ENCODE data around the gene TNNC1. TPM values are rescaled to one million over a fixed set of nuclear protein-coding genes. Genes with fewer than 3 reads are reported as not detected.

Gene TNNC1
- total and polyA plus RNA-seq, 2 of the 13 experiments (the other 11 are each of a cell fraction or from before 2014, with no cell fraction given): 11.8 to 36.4 TPM

DNA sequence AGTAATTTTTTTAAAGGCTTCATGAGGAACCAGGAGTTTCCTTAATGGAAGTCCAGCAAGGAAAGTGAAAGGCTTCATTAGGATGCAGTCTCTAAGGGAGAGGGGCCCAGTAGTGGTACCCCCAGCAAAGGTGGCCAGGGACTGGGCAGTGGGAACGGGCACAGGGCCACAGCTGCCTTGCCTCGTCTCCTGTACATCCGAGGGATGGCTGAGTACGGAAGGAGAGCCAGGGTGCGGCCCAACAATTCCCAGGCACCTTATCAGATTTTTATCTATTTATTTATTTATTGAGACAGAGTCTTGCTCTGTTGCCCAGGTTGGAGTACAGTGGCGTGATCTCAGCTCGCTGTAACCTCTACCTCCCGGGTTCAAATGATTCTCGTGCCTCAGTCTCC is 23.4 kb downstream of the TNNC1 start:
- Histone ChIP-seq H3K4me3 (replicated peaks in 1 of 3; ENCODE audit: insufficient read depth in 1 of 3, low read depth in 2 of 3, low read length in 3 of 3) (peak overlapping the region in 1 of 3 experiments; percentile 34; a peak in 2 of 6 replicates), H3K27me3 (ENCODE audit: control insufficient read depth in 1 of 2, insufficient read depth in 2 of 2, low read length in 2 of 2) (no peaks in the 10 kb centered on the region), H3K9ac (ENCODE audit: insufficient read depth, low read depth, low read length) (peak overlapping the region; percentile 61), H4K20me1 (ENCODE audit: insufficient read depth, low read length) (no peaks in the 10 kb centered on the region), H3K4me1 (ENCODE audit: insufficient read depth, low read length) (peaks cover 66% of the 10 kb centered on the region), H3K79me2 (ENCODE audit: insufficient read depth, low read length) (no peaks in the 10 kb centered on the region), H3K4me2 (ENCODE audit: low read depth, low read length) (peak overlapping the region; percentile 68), H3K36me3 (replicated peaks in 1 of 2; ENCODE audit: control insufficient read depth in 1 of 2, insufficient read depth in 2 of 2, low read length in 2 of 2) (no peaks in the 10 kb centered on the region), H3K27ac (ENCODE audit: extremely low read length, insufficient read depth, low read length) (peak overlapping the region; percentile 83), H3K9me3 (ENCODE audit: low read length) (no peaks in the 10 kb centered on the region), H2AFZ (ENCODE audit: low read length) (no peak overlapping the region)
- WGBS (ENCODE audit: low lambda C conversion rate): 70% methylated on average over 9 of the region's 9 CpGs
- ChIA-PET CTCF (ENCODE audit: low intra/inter-chr PET ratio, low total read pairs) (interaction anchor here (4.0 kb wide), 1 partner anchor 16 kb away, joined by 83 read pairs; the partner anchor contains the start of gene SEMA3G), POLR2A (interaction anchor here (0.9 to 1.2 kb wide), 2 partner anchors 15 to 106 kb away, joined by 3 read pairs; partner anchors contain the start of genes SEMA3G and UQCC5)
- TF ChIP-seq ZNF510 (CRISPR knock-in tag; IDR thresholded peaks at IDR 0.05; ENCODE audit: low read depth): no peak
- no peak for TF ChIP-seq ZBTB20 (CRISPR knock-in tag; IDR thresholded peaks at IDR 0.05; ENCODE audit: borderline replicate concordance, low read depth)
- TF ChIP-seq PAWR (CRISPR knock-in tag; IDR thresholded peaks at IDR 0.05; ENCODE audit: borderline replicate concordance): no peak
- TF ChIP-seq ZNF746 (CRISPR knock-in tag; IDR thresholded peaks at IDR 0.05): 0 out of 2 replicates have a peak, but pooled peaks have one; percentile 7
- TF ChIP-seq ZNF75D (CRISPR knock-in tag; IDR thresholded peaks at IDR 0.05; ENCODE audit: borderline replicate concordance): no peak
- 0 out of 2 replicates have a peak, but pooled peaks have one; percentile 41 for TF ChIP-seq ZNF569 (CRISPR knock-in tag; IDR thresholded peaks at IDR 0.05; ENCODE audit: borderline replicate concordance)
- TSS peak; percentile 93 for BruUV-seq (replicated peaks)
- DNase-seq (ENCODE audit: low spot score): no peak
- intact Hi-C loops (cut with micrococcal nuclease; ENCODE audit: unreplicated experiment) (no loop called here), in situ Hi-C loops (cut with HindIII; ENCODE audit: extremely low pct_ligation_motif_present, low pct_unique_long_range_greater_than_20kb) (no loop called here)
- no peak for FAIRE-seq
- ATAC-seq: peak; percentile 1; the same call in 1 of the 3 replicates

DNA sequence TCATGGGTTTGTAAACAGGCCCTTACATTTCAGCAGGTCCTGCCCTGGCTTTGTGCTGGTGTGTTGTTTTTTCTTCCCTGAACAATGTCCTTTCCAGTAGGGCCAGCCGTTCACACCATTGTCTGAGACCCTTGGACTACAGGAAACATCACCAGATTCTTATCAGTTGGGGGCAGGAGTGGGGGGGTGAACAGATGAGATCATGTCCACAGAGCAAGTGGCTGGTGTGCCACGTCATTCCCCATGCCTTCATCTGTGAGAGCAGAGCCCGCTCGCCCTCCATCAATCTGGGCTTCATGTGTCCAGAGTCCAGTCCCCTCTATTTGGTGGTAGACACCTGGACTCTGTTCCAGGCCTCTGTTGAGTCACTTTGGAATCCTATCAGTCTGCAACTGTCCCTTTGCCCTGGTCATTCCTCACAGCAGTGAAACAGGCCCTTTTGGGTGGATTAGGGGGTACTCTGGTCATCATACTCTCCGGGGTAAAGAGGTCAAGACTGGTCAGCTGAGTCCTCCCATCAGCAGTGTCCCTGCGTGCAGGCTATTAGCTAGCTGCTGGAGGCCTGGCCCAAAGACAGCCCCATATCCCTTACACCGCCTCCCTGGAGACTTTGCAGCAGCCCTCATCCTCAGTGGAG is 23.9 kb downstream of the TNNC1 start:
- POLR2A ChIA-PET: interaction anchor here (0.9 to 2.2 kb wide), 3 partner anchors 15 to 106 kb away, joined by 3 to 14 read pairs (median 3); partner anchors contain the start of genes SEMA3G and UQCC5
- H3K9ac ChIP-seq (ENCODE audit: insufficient read depth, low read depth, low read length): peak overlapping the region; percentile 61
- no TSS peak for BruUV-seq (replicated peaks)
- TF ChIP-seq EZH2 (conservative IDR thresholded peaks at IDR 0.05; ENCODE audit: low read depth, low read length) (no peak), POLR2G (IDR thresholded peaks at IDR 0.05; ENCODE audit: low read depth, low read length) (0 out of 2 replicates have a peak, but pooled peaks have one; percentile 43), ZFP36L2 (CRISPR knock-in tag; IDR thresholded peaks at IDR 0.05) (no peak), ISL2 (CRISPR knock-in tag; IDR thresholded peaks at IDR 0.05) (0 out of 2 replicates have a peak, but pooled peaks have one; percentile 23), FOXA1 (IDR thresholded peaks at IDR 0.05) (no peak), FOXA1 (CRISPR knock-in tag; IDR thresholded peaks at IDR 0.05) (peak; percentile 48; the same call in 1 of the 2 replicates), MIXL1 (CRISPR knock-in tag; IDR thresholded peaks at IDR 0.05) (0 out of 2 replicates have a peak, but pooled peaks have one; percentile 35), GABPB1 (CRISPR knock-in tag; IDR thresholded peaks at IDR 0.05) (0 out of 2 replicates have a peak, but pooled peaks have one; percentile 44)
- TF ChIP-seq, protein P1, sequence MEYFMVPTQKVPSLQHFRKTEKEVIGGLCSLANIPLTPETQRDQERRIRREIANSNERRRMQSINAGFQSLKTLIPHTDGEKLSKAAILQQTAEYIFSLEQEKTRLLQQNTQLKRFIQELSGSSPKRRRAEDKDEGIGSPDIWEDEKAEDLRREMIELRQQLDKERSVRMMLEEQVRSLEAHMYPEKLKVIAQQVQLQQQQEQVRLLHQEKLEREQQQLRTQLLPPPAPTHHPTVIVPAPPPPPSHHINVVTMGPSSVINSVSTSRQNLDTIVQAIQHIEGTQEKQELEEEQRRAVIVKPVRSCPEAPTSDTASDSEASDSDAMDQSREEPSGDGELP (IDR thresholded peaks at IDR 0.05; ENCODE audit: borderline replicate concordance, low read depth): peak; percentile 93
- TF ChIP-seq, protein P2, sequence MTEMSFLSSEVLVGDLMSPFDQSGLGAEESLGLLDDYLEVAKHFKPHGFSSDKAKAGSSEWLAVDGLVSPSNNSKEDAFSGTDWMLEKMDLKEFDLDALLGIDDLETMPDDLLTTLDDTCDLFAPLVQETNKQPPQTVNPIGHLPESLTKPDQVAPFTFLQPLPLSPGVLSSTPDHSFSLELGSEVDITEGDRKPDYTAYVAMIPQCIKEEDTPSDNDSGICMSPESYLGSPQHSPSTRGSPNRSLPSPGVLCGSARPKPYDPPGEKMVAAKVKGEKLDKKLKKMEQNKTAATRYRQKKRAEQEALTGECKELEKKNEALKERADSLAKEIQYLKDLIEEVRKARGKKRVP (CRISPR knock-in tag; IDR thresholded peaks at IDR 0.05): peak in 1 of 2 experiments; percentile 52; a peak in 1 of 4 replicates

More for the DNA sequence above, 23.9 kb downstream of the TNNC1 start:
- no peaks in the 10 kb centered on the region for H4K20me1 ChIP-seq (ENCODE audit: insufficient read depth, low read length)
- H3K36me3 ChIP-seq (replicated peaks in 1 of 2; ENCODE audit: control insufficient read depth in 1 of 2, insufficient read depth in 2 of 2, low read length in 2 of 2): no peaks in the 10 kb centered on the region
- intact Hi-C loops (cut with micrococcal nuclease; ENCODE audit: unreplicated experiment) (no loop called here), in situ Hi-C loops (cut with HindIII; ENCODE audit: extremely low pct_ligation_motif_present, low pct_unique_long_range_greater_than_20kb) (no loop called here)
- peak overlapping the region; percentile 68 for H3K4me2 ChIP-seq (ENCODE audit: low read depth, low read length)
- H3K27ac ChIP-seq (ENCODE audit: extremely low read length, insufficient read depth, low read length): peak overlapping the region; percentile 83
- H3K79me2 ChIP-seq (ENCODE audit: insufficient read depth, low read length): no peaks in the 10 kb centered on the region
- no peaks in the 10 kb centered on the region for H3K9me3 ChIP-seq (ENCODE audit: low read length)
- no peak overlapping the region for H2AFZ ChIP-seq (ENCODE audit: low read length)
- ATAC-seq (peak; percentile 89), DNase-seq (ENCODE audit: low spot score) (peak; percentile 95), FAIRE-seq (peak; percentile 87)
- peaks cover 71% of the 10 kb centered on the region for H3K4me1 ChIP-seq (ENCODE audit: insufficient read depth, low read length)
- CTCF ChIA-PET (ENCODE audit: low intra/inter-chr PET ratio, low total read pairs): interaction anchor here (2.3 to 4.0 kb wide), 2 partner anchors 17 to 20 kb away, joined by 6 to 83 read pairs; partner anchors contain the start of gene SEMA3G
- H3K27me3 ChIP-seq (ENCODE audit: control insufficient read depth in 1 of 2, insufficient read depth in 2 of 2, low read length in 2 of 2): no peaks in the 10 kb centered on the region
- H3K4me3 ChIP-seq (replicated peaks in 1 of 3; ENCODE audit: insufficient read depth in 1 of 3, low read depth in 2 of 3, low read length in 3 of 3): peak overlapping the region in 1 of 3 experiments; percentile 34; a peak in 2 of 6 replicates
- WGBS (ENCODE audit: low lambda C conversion rate): 13% methylated on average over 4 of the region's 7 CpGs

All from HepG2 (cell line).